Fibroblast of skin of left quadriceps (primary cell): ENCODE measurements around the gene ENC1.
"Not testable (repeated sequence)": the region's sequence is repeated elsewhere in the genome, so short reads cannot be mapped to it uniquely, and the experiment has no call there.

Source experiments
- DNase-seq, 2 experiments: peaks; one replicate each; pipeline ENCODE4 v3.0.0-alpha.2; 2013; ENCODE audit warnings: low read depth in 2 of 2

ENC1 gene, protein sequence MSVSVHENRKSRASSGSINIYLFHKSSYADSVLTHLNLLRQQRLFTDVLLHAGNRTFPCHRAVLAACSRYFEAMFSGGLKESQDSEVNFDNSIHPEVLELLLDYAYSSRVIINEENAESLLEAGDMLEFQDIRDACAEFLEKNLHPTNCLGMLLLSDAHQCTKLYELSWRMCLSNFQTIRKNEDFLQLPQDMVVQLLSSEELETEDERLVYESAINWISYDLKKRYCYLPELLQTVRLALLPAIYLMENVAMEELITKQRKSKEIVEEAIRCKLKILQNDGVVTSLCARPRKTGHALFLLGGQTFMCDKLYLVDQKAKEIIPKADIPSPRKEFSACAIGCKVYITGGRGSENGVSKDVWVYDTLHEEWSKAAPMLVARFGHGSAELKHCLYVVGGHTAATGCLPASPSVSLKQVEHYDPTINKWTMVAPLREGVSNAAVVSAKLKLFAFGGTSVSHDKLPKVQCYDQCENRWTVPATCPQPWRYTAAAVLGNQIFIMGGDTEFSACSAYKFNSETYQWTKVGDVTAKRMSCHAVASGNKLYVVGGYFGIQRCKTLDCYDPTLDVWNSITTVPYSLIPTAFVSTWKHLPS

DNA sequence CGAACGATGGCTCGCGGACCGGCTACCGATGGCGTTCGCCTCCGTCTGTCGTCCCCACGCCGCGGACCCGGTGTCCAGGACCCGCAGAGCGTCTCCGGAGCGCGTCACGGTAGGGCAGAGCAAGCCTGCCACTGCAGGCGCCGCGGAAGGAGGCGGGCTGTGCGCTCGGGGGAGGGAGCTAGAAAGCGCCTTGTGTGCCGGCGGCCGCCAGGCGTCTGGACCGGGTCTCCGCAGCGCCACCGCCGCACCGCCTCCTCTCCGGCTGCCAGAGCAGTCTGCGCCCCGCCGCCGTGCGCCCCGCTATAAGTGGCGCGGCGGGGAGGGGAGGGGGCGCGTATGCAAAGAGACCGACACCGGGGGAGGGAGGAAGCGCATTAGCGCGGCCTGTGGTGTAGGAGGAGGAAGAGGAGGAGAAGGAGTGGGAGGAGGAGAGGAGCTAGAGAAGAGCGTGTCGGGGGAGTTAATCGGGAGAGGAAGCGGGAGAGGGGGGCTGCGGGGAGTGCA lies at the start of gene ENC1:
ENC1 (minus strand) TSS at position 279 of the 504 bp plus-strand sequence. CDS start 4,243 bp downstream, outside the sequence.
- DNase-seq: peak; percentile 68 to 72

DNA sequence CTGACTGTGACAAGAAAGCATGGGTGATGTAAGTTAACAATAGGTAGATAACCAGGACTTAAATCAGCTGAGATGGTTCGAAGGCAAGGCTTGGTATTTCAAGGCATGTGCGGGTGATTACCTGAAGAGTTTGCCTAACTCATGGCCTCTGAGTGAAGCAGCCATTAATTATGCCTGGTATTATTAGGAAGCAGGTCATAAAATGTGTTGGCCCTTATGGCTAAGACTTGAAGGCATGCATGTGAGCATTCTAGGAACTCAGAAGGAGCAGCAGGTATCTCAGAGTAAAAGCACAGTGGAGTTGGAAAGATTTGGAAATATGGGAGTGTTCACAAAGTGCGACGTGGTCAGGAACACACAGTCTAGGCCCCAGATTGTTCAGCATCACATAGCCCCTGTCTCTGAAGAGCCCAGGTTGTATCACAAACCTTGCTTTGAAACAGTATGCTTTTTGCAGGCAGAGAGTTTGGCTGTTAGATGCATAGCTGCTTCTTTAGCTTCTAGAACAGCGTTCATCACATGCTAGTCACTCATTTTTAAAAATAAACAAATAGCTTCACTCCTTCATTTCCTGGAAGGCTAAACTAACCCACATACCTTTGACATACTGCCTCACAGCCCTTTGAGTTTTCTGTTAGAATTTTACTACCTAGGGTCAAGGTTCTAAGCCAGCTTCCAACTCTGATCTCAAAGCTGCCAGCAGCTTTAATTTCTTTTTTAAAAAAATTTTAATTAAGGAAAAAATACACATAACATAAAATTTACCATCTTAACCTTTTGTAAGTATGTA lies 46.6 kb upstream of the ENC1 start:
- no peak for DNase-seq

DNA sequence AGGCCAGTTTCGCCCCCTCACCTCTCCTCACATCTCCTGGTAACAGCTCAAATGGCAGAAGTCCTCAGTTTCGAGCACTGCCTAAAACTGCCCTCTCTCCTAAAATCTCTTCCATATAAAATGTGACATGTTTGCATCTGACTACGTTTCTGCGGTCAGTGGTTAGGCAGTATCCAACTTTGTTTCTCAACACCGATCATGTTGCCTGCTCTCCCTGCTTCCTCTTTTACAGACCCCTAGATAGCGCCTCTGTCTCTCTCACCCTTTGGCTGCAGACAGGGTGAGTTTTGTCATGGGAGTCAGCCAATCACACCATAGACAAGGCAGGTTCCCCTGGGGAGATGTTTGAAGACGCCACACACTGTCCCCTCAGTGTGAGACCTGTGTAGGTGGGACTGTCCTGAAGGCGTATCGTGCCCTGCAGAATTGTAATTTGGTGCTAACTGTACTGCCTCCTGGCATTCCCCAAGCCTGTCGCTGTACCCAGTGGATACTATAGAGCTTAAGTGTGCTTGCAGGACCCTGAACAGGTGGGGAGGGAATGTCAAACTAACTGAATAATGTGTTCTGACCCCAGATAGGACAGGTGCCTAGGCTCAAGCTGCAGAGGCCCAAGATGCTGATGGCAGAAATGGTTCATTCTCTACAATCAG lies 45.6 kb upstream of the ENC1 start:
- DNase-seq: no peak

DNA sequence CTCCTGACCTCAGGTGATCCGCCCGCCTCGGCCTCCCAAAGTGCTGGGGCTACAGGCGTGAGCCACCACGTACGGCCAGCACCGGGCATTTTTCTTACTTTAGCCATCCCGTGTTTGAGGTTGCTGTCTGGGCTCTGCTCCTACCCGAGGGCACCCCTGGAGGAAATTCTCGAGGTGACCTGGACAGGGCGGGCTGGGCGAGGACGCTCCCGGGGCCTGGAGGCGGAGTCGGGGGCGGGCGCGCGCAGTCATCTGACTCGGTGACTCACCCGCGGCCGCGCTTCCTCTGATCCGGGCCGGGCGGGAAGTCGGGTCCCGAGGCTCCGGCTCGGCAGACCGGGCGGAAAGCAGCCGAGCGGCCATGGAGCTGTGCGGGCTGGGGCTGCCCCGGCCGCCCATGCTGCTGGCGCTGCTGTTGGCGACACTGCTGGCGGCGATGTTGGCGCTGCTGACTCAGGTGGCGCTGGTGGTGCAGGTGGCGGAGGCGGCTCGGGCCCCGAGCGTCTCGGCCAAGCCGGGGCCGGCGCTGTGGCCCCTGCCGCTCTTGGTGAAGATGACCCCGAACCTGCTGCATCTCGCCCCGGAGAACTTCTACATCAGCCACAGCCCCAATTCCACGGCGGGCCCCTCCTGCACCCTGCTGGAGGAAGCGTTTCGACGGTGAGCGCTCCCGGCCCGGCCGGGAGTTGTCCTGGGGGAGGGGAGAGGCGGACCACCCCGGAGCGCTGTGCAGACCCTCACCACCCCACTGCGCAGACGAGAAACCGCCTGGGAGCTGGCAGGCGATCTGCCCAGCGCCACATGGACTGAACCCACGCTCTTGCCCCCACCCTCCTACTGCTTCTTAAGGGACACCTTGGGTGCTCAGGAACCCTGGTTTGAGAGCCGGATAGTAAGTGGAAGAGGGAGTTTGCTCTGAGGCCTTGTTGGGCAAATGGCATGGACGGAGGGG lies 44.6 kb upstream of the ENC1 start, which contains the start of gene HEXB:
HEXB (plus strand) TSS at position 334 of the 952 bp plus-strand sequence; CDS start at position 362, 28 bp downstream.
- DNase-seq: peak; percentile 54 to 56

DNA sequence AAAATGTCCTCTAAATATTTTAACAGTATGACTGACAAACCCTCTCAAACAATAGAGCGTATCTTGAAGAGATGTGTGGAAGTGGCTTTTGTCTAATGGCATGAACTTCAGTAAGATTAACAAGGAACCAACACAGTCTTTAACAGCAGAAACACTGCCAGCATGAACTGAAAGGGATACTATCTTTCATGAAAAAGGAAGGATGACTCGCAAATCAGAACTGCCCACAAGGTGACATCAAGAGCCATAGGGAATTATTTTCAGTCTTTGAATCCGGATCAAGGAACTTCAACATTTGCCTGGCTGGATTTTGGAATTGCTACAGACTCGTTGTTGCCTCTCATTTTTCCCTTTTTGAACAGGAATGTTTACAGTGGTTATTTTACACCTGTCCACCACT lies 39.4 kb upstream of the ENC1 start:
- no peak for DNase-seq

DNA sequence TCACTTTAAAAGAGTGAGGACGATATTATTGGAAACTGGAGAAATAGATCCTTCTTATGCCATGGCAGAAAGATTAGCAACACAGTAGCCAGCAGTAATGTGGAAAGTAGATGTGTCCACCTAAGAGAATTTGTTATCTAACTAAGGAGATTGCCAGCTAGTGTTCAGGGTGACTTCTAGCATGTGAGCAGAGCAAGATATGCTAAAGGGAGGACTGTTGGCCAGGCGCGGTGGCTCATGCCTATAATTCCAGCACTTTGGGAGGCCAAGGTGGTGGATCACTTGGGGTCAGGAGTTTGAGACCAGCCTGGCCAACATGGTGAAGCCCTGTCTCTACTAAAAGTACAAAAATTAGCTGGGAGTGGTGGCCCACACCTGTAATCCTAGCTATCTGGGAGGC lies 38.8 kb upstream of the ENC1 start:
- not testable (repeated sequence) for DNase-seq

DNA sequence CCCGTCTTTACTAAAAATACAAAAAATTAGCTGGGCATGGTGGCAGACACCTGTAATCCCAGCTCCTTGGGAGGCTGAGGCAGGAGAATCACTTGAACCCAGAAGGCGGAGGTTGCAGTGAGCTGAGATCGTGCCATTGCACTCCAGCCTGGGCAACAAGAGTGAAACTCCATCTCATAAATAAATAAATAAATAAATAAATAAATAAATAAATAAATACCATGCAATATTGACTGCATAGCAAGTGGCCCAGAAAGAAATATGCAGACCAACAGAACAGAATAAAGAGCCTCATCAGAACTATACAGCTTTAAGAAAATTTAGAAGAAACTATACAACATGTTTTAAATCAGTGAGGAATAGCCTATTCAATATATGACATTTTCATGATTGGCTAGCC lies 37.6 kb upstream of the ENC1 start:
- DNase-seq: not testable (repeated sequence)

DNA sequence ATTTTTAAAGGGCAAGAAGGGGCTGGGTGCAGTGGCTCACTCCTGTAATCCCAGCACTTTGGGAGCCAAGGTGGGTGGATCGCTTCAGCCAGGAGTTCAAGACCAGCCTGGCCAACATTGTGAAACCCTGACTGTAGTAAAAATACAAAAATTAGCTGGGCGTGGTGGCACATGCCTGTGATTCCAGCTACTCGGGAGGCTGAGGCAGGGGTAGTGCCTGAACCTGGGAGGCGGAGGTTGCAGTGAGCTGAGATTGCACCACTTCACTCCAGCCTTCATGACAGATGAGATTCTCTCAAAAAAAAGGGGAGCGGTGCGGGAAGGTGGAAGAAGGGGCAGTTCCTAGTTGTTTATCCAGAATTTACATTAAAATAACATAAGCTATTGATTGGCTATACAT lies 35.9 kb upstream of the ENC1 start:
- DNase-seq: not testable (repeated sequence)

DNA sequence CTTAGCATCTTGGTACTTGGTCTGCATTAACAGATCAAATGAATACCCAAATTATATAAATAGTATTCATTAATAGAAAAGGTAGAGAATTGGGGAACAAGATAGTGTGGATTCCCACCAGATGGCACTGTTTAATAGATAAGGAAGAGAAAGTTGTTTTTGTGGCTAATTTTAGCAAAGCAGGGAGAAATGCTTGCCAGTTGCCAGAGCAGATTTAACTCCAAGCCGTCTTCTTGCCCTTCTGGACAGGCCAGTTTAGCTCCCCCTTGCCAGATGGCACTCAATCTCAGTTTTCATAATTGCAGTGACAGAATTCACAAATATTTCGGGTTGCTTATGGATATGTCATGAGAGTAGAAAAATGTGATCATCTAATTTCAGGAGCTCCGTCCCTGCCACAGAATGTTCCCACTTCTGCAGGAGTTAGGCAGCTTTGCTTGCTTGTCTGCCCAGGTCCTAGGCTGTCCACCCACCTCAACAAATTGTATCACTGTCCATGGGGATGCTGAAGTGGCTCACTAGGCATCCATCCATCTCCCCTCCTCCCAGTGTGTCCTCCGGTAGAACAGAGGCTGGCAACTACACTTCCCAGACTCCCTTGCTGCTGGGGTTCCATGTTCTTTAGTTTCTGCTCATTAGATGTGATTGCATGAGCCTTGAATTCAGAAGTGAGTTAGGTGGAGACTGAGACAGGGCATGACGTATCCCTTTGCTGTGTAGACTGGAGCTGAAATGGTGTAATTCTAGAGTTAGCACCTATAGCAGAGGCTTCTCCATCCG lies 32.7 kb upstream of the ENC1 start:
- DNase-seq: peak in 1 of 2 experiments; percentile 24

DNA sequence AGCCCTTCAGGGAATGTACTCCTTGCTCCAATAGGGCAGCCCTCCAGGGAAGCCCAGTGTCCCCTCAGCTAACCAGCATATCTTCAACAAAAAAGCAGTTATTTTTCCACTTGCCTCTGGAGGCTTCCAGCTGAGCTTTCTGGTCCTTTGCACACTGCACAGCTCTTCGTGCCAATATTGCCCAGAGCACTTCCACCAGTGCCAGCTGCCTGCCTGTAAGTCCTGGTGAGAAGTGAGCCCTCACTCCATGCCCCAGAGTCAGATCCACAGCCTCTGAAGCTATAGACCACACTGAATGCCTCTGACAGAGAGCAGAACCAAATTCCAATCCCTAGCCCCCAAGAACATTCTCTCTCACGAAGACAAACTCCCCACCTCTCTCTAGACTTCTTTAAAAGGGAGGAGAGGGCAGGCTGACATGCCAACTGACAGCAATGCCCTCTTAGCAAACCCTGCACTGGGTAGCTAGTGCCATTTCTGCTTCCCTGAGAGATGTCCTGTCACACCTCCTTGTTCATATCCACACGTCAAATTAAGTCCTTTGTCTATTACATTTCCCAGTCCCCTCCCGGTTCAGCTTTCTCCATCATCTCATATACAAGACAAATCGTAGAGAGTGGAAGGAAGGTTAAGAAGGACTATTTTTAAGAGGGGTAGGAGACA lies 31.8 kb upstream of the ENC1 start:
- DNase-seq: no peak

DNA sequence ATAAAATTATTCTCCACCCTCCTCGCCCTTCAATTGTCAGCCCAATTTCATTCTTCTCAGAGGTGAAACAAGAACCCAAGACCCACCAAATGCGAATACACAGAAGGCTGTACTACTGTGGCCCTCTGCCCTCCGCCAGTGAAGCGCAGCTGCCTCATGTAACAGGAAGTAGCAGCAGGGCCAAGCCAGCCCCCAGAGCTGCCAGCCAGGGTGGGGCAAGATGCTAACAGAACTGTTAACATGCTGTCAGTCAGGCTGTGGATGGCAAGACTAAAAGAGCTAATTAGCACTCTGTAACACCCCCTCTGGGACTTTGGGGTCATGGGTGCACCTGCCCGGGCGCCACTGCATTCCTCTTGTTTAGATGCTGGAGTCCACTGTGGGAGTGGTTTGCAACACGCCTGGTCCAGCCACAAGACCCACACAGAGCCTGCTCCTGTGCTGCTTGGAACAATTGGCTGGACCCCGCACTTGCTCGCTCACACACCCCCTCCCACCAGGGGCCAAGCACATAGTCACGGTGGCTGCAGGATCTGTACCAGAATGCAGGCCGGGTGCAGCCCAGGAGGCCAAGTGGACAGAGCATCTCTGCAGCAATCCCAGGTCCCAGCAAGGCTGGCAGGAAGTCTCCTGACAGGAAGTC lies 30.0 kb upstream of the ENC1 start:
- DNase-seq: no peak

DNA sequence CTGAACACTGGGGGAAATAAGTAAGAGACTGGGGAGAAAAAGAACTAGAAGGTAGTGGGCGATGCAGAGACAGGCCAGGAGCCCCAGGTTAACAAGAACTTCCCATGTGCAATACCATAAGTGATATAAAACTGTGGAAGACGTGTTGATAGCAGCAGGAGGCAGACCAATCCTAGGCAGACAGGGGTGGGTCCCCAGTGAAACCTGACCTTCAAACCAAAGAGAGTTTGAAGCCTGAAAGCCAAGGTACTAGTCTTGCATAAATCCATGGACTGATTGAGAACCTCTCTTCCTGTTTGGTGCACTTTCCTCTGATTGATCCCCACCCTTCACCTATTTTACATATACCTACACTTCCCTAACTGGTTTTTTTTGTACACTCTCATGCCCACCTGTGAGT lies 29.3 kb upstream of the ENC1 start:
- DNase-seq: no peak

DNA sequence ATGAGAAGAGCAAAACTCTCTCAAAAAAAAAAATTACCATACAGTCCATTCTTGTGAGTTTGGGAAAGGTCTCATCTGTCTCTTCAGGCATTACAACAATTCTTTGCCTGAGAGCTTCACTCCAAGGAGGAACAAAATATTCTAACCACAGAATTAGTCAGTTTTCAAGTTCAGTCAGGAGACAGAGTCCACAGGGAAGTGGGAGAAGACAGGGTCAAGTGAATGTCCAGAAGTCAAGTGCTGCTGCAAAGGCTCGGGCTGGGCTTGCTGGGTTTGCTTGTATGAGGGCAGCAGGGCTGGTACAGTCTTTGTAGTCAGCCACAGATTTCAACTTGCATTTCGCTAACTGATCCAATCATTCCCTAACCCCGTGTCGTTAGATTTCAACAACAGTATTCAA lies 26.9 kb upstream of the ENC1 start:
- no peak for DNase-seq

DNA sequence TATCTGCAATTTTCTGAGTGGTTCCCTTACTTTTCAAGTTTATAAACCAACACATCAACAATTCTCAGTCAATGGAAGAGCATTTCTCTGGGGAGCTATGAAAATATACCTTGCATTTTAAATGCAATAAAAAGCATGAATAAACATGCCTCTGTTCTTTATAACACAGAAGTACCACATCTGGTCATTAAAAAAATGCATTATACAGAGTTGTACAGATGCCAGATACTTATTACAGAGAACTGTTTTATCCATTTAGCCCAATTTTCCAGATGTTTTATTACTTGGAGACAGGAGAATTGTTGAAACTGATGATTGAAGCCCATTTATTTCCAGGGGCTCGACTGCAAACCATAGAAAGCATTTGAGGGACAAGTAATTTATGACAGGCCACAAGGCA lies 25.3 kb upstream of the ENC1 start:
- DNase-seq: no peak

DNA sequence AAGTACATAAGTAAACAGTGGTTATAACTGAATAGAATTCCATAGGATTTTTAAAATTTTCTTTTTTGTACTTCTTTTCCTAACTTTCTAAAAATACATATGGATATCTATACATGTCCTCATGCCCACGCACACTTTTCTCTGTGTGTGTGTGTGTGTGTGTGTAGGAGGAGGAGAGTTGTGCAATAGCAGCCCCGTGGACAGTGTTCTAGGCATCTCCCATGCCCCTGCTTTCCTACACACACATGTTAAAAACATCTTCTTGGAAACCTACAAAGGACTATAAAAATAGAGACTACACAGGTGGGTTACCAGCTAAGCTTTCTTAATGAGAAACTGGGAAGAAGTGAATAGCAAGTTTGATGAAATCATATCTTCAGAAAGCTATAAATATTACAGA lies 24.7 kb upstream of the ENC1 start:
- DNase-seq: no peak

DNA sequence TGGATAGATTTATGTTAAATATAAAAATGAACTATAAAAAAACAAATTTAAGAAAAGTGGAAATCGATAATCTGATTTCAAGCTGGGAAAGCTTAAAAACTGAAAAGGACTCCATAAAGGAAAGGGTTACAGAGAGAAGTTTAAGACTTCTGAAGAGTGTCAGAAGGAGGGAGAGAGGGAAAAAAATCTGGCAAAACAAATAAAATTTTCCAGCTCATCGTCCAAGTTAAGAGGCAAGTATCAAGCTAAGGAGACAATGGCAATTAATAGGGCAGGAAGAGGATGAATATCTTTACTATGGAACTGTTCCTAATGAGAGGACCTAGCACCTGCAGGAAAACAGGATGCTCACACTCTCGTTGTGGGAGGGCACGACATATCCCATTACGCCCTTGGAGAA lies 24.0 kb upstream of the ENC1 start:
- DNase-seq: no peak

DNA sequence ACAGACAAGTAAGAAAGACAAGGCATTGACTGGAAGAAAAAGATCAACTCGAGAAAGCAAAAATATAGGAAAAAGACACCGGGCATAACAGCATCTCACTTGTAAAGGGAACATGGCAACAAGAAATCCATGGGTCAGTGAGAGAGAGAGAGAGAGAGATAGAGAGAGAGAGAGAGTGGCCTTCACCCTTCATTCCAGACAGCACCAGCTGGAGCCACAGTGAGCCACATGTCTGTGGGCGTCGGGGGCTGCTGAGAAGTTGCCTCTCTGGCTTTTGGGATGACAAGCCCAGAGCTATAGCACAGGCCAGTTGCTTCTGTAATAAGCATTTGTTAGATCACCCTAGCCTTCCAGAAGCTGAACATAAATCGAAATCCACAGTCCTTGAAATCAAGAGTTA lies 20.3 kb upstream of the ENC1 start:
- no peak for DNase-seq

DNA sequence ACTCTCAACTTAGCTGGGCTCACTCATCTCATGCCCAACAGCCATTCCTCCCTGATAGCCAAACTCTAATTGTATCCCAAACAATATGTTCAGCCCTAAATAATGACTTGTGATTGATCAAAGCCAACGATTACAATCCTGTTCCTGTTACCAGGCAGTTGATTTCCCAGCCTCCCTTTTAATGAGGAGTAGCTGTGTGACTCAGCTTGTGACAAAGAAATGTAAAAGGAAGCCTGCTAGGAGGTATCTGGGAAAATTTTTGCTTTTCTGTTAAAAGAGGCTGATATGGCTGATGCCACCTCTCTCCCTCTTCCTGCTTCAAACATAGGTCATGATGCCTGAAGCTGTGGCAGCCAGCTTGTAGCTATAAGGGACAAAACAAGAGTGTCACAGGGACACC lies 19.6 kb upstream of the ENC1 start:
- DNase-seq: no peak

DNA sequence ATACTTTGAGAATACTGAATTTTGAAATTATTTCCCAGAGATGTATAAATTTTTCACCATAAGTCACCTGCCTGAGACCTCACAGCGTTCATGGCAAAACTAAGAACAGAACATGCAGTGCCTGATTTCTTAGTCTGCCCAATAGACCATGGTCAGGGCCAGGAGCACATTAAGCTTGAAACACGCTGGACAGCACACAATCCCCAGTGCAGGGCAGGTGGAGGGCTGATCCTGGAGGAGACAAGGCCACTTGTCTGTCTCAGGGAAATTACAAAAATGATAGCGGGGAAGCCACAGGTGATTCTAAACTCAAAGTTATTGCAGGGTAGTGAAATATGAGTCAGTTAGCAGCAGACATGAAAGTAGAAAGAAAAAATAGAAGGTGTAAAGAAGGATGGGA lies 18.6 kb upstream of the ENC1 start:
- DNase-seq: no peak
